HG03558 (cell line): Measurements from ENCODE around the gene CAMK2D.
A peak's percentile ranks its signal among the peaks of the same experiment; 100 is the strongest.
"Not testable (repeated sequence)": the region's sequence is repeated elsewhere in the genome, so short reads cannot be mapped to it uniquely, and the experiment has no call there.

ENCODE experiments used
- ATAC-seq: cut with Tn5 transposase; IDR thresholded peaks from one replicate; pipeline ENCODE4 v1.9.1; 2021; ENCODE audit warnings: moderate number of reproducible peaks; ENCODE audit not compliant: unreplicated experiment; ENCODE audit errors: extremely low read depth

CAMK2D gene

DNA sequence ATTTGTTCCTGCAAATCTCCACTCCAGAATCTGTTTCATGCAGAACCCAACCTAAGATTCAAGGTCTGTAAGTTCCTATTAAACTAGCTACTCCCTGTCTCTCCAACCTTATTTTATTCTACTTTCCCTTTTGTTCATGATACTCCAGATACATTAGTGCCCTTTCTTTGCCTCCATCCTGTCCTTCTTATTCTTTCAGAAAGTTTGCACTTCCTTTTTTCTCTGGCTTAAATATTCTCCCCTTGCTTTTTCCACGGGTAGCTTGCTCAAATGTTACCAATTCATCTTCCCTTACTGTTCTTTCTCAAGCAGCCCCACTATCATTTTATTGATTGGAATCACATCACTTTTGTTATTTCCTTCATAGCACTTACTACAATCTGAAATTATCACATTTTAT, 72.1 kb downstream of the CAMK2D start:
- no peak for ATAC-seq

DNA sequence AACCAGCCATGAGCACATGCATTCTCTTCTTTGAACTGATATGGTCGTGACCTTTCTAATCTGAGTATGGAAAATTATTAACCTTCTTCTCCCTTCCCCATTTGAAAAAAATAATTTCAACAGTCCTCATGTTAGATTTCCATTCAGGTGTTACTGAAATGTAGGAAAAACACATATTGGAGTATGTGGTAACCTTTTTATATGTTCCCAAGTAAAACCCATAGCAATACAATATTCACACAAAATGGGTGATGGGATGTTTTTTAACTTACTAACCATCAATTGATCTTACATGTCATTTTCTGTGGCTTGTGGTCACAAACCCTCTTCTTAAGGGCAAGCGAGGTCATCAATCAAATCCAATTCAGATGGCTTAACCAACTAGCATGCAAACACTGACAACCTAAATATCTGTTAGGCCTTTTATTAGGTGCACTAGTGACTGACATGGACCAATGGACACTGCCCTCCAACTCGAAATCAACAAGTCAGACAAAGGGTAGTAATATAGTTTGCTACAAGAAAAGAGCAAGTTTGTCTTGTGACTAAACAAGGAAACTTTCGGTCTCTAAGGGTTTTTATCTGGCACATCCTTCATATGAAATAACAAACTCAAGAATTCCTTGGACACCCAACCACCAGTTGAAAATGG, 74.3 kb downstream of the CAMK2D start:
- ATAC-seq, result no peak

DNA sequence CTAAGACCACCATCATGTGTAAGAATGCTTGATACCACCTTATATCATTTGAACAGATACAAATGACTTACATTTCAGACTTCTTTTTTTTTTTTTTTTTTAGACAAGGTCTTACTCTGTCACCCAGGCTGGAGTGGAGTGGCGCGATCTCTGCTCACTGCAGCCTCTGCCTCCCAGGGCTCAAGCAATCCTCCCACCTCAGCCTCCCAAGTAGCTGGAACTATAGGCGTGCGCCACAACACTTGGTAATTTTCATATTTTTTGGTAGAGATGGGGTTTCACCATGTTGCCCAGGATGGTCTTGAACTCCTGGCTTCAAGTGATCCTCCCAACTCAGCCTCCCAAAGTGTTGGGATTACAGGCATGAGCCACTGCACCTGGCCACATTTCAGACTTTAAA, 76.4 kb downstream of the CAMK2D start:
- not testable (repeated sequence) for ATAC-seq

DNA sequence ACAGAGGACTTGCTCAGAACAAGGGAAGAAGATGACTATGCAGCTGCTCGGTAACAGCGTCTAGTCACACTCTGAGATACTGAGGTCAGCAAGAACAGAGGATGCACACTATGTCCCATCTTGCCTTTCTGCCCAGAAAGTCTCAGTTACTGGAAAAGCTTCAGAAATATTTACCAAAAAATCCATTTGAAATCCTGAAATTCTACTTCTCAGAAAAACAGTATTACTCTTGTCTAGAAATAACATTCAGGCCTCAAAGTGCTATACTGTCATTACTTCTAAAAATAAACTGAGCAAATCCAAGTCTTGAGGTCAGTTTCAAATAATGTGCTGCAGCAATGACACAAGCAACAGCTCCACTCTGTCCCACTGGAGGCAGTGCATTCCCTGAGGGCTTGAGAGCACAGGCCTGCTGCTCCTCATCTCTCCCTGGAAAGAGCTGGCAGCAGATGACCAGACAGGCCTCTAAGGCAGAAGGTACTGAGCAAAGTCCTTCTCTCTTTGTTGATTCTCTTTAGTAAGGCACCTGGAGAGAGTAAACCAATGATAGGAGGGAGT, 76.9 kb downstream of the CAMK2D start:
- no peak for ATAC-seq

DNA sequence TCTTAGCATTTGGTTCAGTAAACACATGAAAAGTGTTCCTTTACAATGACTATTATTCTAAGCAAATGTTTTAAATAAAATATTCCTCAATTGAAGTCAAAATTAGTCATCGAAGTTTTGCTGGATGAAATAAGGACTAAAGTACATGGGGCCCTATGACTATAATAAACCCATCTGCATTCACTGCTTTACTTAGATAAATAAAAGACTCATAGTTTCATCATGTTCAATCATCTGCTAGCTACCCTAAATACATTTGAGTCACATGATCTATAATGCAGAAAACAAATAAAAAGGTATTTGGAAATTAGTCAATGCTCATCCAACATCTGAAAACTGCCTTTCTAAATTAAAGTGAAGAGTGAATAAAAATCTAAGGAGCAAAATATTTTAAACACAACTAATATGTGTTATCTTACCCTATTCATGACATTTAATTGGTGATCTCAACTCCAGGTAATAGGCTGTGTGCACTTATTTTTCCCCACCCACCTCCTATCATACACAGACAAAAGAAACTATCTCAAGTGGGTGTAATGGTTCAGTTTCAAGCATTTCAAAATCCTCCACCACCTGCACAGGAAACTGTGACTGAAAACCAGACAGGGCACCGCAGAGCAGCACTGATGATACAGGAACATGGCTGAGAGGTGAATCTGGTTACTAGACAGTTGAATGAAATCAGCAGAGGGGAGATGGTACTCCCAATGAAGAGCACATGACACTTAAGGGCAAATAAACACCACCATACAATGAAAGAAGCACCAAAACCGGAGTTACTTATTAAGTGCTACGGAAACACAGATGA, 78.6 kb downstream of the CAMK2D start:
- peak; percentile 99 for ATAC-seq

DNA sequence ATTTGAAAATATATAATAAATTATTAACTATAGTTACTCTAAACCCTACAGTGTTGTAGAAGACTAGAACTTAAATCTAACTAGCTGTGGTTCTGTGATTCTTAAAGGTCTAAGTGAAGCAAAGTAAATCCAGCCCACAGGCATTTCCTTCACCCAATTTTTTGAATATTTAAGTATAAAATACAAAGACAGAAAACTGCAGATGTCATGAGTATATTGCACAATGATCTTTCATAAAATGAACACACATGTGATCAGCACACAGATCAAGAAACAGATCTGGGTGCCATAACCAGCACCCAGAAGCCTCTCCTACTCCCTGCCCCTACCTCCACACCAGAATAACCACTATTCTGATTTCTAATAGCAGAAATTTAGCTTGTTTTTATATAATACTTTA, 82.9 kb downstream of the CAMK2D start:
- no peak for ATAC-seq

DNA sequence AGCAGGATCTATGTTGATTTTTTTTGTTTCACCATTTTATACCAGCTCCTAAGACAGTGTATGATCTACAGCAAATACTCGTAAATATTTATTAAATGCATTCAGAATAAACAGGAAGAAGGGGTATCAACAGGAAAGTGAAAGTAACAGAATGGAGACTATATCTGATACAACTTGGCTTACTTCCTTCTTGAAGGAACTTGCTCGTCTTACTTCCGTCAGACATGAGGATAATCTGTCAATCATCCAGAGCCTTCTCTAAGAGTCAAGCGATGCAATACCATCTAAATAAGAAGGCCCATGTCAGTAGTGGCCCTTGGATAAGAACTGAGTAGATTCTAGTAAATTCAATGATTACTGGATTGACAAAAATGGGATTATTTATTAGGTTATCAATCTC, 84.2 kb downstream of the CAMK2D start:
- ATAC-seq, result no peak

DNA sequence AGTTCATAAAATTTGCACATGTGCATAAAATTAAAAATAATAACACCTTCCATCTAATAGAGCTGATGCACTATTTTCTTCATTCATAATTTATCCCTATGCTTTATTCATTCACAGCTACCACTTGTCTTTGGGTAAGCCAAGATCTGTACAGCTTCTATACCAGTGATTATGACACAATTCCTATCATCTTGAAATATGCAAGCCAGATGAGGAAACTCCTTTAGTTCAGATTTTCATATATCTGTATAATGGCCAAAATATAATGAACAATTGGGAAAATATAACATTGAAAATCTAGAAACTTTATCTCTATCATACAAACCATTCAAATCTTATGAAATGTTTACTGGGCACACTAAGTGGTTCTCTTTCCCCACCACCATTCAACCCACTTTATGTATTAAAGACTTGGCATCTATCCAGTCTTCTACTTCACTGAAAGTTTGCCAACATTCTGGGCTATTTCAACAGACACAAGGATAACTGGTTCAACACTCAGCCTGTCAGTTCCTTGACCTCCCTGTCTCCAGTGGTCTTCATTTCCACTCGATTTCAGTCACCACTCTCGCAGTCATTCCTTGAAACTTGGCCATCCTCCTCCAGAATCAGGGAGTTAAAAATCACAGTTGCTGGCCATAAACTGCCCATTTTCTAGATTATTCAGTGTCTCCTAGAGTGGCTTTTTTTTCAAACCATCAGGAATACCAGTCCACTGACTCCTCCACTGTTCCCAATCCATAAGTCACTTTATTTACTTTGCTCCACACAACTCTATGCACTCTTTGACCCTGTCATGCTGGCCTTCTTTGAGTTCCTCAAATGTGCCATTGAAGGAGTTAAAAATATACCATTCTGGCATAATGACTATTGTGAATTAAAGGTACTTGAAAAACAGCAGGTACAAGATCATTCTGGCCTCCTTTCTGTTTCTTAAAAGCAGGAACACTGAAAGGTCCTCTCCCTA, 85.5 kb downstream of the CAMK2D start:
- ATAC-seq, result no peak

DNA sequence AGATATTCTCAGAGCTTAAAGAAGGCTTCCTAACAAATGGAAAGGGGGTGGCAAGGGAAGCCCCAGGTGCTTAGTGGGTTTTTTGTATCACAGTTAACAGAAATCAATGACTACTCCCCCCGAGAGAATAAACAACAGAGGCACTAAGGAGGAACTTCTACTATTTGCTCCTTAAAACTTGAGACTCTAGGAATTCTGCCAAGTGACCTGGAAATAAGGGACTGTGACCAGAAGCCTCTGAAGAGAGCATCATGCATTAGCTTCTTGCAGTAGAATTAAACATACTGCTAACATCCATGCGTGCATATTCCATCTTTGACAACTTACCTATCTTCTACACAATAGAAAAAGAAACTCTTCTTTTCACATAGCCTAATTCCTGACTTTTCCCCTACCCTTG, 86.8 kb downstream of the CAMK2D start:
- no peak for ATAC-seq

DNA sequence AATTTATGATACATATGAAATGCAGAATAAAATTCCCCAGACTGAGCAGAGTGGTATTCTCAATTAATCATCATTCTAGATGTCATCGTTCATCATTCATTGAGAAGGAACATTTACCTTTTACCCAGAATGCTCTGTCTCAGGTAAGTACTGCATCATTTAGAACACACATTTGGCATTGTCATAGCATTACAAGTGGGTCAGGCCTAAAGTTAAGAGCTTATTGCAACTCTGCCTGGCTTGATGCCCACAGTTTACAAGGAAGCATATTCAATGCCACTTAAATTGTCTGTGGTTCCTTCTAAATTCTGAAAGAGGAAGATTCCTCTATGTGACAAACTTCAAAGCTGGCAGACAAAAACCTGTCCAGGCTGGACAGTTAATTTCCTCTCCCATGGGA, 87.3 kb downstream of the CAMK2D start:
- no peak for ATAC-seq

DNA sequence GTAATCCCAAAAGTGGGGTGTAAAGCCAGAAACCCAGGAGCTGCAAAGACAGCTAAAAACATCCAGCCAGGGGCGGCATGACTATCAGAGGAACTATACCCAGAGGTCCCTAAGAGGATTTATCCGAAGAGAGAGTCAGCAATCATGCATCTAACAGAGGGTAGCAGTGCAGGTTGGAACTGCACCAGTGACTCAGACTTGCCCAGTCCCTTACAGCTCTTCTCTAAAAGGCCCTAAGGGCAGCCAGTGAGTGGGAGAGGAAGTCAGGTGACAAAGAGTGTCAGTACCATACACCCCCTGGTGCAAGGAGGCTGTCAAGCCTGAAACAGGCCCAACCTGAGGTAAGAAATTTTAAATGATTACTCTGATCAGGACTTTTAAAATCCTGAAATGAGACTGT, 88.1 kb downstream of the CAMK2D start:
- peak; percentile 94 for ATAC-seq

DNA sequence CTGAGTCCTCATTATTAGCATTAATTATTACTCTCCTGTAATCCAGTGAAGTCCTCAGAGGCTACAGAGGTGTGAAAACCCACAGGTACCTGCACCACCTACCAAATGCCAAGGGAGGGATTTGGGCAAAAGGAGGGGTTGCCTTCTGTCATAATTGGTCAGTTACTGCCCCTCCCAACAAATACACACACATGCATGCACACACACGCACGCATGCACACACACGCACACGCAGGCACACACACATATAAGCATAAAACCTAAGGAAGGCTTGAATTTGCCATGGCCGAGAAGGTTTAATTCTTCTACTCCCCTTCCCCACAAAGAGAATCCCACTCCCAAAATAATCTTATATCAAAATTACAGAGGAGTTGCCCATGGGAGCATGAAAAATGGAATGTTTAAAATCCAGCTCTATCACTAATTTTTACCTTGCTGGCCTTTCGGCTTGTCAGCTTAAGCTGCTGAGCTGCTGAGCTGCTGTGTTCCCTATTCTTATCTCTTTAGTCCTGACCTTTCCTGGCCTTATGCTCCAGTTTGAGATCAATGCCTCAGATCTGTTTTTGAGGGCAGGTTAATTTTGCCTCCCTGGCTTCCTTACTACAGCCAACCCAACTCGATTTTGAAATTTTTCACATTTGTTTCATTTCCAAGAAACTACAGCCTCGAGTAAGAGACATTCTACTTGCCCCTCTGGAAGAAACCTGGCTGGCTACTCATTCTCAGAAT, 95.0 kb downstream of the CAMK2D start:
- ATAC-seq, result no peak

DNA sequence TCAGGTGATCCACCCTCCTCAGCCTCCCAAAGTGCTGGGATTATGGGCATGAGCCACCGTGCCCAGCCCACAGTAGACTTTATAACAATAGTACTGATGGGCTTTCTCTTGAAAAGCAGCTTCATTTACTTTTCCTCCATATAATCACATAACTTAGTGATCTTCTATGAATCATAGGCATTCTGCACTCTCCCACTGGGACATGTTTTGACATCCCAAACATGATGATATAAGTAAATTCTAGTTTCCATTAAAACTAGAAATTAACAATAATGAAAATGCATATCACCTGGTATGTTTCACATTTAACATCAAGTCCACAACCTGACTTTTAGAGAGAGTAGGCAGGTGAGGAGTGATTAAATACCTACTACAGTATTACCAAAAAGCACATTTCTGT, 96.5 kb downstream of the CAMK2D start:
- ATAC-seq, result no peak

DNA sequence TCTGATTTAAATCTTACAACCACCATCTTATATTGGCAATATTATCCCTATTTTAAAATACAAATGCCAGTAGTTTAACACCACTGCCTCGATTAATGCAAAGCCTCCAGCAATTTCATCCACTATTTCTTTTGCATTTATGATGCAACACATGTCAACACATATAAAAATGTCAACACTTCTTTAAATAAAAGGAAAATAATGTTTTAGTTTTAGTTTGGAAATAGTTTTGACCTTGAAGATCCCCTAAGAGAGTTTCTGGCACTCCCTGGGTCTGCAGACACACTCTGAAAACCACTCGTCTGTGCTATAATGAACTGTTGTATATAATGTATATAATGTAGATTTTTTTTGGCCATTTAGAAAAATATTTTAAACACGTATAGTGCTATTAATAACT, 99.0 kb downstream of the CAMK2D start:
- ATAC-seq, result no peak

DNA sequence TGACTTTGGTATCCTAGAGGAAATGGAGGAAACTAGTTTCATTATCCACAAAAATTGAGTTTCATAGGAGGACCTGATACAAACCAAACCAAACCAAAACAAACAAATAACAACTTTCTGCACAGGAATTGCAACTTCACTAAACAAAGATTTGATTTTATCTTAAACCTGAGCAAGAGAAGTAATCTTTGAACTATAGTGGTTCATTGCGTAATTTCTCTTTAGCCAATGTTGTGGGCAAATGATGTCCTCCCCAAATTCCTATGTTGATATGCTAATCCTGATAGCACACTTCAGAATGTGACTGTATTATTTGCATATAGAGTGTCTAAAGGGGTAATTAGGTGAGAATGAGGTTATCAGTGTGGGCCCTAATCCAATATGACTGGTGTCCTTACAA, 102.4 kb downstream of the CAMK2D start:
- no peak for ATAC-seq

DNA sequence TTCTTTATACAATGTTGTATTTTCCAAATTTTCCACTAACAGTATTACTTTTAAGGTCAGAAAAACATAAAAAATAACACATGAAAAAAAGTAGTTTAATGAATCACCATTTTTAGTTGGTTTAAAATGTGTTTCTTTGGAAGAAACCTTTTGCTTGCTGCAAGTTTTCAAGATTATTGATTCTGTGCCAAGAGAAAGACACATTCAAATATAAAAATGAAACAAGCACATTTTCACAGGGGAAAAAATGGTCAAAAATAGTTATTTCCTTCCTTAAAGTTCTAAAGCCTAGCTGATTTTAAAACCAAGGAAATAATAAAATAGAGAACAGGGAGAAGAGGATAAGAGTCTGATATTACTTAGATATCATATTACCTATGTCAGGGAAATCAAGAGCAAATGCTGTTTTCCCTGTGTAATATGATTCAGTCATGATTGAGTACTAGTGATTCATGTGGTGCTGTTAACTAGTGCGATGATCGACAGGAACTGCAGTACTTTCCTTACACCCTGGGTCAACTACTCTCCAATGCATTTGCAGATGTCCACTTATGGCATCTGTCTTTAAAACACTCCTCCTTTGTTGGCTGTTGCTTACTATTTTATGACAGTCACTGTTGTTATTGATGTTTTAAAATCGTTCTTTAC, 103.8 kb downstream of the CAMK2D start:
- ATAC-seq, result no peak

DNA sequence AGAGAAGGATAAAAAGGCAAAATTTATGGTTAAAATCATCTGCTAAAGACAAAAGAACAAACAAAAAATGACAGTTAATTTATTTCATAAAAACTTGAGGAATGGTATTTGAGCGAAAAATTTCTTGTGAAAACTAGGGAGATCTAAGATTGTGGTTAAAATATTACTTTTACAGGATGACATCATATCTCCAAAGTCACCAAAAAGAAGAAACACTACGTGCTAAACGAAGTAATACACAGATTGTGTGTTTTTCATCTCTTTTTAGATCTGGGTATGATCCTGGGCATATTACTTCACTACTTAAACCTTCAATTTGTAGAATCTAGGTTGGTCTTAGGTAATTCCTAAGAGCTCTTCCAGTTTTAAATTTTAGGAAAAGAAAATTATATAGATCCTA, 107.7 kb downstream of the CAMK2D start:
- no peak for ATAC-seq

DNA sequence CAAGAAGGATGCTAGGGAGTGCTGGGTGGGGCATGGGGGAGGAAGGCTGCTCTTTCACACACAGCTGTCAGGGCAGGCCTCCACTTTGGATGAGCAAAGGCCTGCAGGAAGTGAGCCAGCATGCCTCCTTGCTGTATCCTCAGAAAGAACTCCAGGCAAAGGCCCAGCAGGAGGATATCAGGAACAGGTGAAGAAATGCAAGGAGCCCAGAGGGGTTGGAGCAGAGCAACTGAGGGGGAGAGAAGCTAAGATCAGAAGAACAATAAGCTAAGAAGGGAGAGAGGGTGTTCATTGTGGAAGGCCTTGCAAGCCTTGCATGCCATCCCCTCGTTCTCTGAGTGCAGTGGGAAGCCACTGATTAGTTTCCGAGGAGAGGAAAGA, 115.1 kb downstream of the CAMK2D start:
- ATAC-seq, result no peak

DNA sequence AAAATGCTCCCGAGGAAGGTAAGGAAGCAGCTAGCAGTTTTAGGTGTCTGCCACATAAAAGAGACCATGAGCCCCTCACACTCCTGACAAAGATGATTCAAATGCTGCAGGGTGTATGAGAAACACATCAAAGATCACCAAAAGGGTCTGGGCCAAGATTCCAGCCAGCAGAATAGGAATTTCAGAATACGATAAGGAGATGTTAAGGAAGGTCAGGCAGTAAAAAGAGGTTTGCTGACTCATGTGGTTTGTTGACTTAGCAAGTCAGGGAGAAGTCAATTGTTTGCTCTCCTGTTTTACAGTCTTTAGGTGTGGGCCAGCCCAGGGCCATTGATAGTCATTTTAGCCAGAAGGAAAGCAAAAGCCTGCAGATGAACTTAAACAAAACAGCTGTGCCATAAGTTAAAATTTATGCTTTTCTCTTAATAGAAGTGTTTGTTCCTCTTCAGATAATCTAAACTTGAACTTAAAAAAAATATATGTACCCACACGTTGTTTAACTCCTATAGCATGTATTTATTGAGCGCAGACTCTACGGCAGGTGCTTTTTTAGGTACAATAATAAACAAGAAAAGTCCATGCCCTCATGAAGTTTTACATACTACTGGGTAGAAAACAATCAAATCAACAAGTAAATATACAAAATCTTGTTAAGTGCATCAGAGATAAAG, 115.6 kb downstream of the CAMK2D start:
- ATAC-seq, result no peak
